COLO668 (cell line): ENCODE data around the gene KRT75.
"Not testable (repeated sequence)": the region's sequence is repeated elsewhere in the genome, so short reads cannot be mapped to it uniquely, and the experiment has no call there.

Source experiments
- DNase-seq: peaks from one replicate; lab custom pipeline; 2025; ENCODE audit not compliant: unreplicated experiment; lab: John Stamatoyannopoulos, UW

The KRT75 gene

DNA sequence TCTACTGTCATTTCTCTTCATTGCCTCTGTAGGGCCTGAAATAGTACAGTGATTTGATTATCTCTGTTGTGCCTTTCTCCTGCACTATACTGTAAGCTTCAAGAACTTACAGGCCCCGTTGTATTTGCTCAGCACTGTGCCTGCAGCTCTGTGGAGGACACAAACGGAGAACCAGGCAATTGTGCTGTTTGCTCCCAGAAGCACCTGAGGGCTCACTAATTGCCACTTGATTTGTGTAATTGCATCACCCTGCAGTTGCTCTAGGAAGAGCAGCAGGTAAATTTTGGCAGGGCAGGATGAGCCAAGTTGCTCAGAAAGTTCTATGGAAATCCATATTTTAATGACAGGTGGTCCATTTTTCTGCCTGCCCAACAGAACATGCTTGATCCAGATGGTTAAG lies 16.4 kb downstream of the KRT75 start:
- DNase-seq, result no peak

GRCh38 chr12:52416795-52417194 lies 17.4 kb downstream of the KRT75 start:
- no peak for DNase-seq

DNA sequence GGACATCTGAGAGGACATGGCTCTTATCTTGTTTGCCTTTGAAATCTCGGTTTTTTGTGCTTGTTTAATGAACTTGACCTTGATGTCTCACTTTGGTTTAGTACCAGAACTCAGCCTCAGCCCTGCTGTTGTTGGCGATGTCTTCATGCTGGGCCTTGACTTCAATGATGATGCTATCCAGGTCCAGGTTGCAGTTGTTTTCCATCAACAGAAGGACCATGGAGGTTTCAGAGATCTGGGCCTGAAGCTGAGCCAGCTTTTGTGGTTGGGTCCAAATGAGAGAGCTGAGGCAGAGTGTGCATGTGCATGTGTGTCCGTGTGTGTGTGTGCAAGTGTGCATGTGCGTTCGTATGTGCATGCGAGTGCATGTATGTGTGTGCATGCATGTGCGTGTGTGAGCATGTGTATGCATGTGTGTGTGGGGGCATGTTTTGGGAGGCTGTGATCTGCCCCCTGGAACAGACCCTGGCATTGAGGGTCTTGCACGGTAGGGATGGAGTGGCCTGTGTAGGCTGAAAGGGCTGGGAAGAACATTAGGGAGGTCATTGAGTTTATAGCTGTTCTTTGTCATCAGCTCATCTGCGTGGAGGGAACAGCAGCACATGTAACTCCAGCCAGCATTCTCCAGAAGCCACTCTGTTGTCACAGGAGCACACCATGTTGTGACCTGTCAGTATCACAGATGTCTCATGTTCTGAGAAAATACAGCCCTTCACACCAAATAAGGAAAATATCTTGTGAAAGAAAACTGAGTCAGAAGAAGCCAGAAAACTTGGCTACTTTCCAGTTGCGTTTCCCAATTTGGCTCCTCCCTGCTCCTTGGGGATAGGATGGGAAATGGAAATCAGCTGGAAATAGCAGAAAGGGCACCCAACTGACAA lies 18.1 kb downstream of the KRT75 start:
- no peak for DNase-seq

DNA sequence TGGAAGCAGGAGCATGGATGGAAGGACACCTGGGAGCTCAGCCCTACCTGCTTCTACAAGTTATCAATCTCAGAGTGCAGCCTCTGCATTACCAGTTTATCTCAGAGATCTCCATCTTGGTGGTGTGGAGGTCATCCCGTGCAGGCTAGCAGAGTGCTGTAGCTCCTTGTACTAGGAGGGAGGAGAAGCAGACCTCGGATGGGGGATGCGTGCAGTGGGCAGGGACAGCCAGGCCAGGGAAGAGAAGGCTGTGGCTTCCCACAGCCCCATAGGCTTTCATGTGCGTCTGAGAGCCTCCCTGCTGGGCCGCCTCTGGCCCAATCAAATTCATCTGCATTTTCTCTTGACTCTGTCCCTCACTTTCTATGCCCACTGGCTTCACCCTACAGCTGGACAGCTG lies 19.2 kb downstream of the KRT75 start:
- no peak for DNase-seq

DNA sequence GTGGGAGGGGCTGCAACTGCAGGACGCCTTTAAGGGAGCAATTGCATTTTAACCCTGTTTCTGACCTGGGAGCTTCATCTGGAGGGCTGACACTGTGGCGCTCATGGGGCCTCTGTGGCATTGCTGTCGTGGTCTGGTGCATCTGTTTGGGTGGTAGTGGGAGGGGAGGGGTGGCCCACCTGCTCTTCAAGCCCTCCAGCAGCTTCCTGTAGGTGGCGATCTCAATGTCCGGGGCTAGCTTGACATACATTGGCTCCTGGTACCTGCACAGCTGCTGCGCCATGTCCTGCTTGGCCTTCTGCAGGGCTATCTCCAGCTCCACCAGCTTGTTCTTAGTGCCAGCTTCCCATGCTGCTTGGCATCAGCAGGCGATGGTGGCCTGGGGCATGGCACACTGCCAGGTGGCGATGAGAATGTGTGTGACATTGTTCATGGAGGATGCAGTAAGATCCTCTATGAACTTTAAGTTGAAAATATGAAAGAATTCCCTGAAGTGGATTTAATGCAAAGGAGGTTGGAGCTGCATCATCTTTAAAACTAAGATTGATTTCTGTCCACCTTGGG lies 20.3 kb downstream of the KRT75 start:
- no peak for DNase-seq

DNA sequence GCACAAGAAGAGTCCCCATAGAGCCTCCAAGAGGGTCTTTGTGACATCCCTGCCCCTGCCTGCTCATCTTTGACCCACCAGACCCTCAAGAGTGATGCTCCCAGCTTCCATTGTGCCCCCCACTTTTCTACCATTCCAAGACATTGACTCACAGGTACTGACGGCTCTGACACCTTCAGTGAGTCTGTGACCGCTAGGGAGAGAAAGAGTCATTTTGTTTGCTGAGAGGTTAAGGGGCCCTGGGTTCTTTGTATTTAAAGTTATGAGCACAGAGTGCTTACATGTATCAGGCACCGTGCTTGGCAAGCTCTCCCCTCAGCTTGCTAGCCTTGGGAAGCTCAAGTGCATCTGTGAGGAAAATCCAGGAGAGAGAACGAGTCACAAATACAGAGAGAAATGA lies 21.0 kb downstream of the KRT75 start:
- no peak for DNase-seq

DNA sequence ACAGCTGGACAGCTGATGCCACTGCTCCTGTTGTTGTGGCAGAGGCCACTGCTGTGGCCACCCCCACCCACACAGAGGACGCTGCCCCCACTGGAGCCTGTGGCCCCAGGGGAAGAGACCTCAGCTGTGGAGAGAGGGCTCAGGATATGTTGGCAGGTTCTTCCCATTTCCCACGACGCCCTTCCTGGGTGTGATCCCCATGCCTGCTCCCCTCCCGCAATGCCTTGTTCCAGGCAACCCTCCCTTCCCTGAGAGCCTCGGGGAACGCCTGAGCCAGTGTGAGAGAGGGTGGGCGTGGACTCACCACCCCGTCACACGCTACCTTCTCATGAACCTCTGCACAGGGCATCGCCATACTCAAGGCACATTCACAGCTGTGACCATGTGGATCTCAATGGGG lies 22.4 kb downstream of the KRT75 start:
- DNase-seq, result no peak

- not testable (repeated sequence) for DNase-seq
These were observed 23.5 kb downstream of the KRT75 start for GRCh38 chr12:52410589-52411248.

DNA sequence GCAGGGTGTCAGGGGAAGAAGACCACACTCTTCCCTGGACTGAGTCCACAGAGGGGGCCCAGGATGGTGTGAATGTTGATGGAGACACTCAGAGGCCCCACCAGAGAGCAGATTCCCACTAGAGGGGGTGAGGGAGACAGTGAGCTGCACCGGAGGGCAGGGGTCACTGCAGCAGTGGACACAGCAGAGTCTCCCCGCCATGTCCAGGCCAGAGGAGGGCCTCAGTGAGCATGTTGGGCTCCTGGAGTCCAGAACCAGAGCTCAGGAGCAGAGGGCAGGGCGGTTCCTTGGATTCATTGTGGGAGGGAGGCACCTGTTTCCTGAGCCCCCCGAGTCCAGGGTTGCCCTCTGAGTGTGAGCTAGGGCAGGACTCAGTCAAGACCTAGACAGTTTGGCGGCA lies 26.3 kb downstream of the KRT75 start:
- DNase-seq, result no peak

GRCh38 chr12:52405922-52406385 lies 28.2 kb downstream of the KRT75 start, which contains the start of gene KRT82:
Gene KRT82 (minus strand): TSS chr12:52406335. CDS start chr12:52406277, 58 bp downstream.
- DNase-seq, result no peak

DNA sequence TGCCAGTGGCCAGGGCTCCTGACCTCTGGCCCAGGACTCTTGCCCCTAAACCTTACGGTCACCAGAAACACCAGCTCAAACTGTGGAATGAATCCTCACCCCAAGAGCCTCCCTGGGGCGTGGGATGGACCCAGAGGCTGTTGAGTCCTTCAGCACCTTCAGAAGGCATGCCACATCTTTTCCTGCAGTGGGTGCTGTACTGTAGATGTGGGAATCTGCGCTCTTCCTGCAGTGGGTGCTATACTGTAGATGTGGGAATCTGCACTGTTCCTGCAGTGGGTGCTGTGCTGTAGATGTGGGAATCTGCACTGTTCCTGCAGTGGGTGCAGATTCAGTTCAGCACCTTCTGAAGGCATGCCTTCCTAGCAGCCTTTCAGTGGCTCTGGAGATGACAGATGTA lies 29.2 kb downstream of the KRT75 start:
- DNase-seq, result no peak

- DNase-seq, result no peak
These were observed 30.6 kb downstream of the KRT75 start for GRCh38 chr12:52403561-52403960.

- no peak for DNase-seq
These were observed 31.2 kb downstream of the KRT75 start for GRCh38 chr12:52402873-52403540.

DNA sequence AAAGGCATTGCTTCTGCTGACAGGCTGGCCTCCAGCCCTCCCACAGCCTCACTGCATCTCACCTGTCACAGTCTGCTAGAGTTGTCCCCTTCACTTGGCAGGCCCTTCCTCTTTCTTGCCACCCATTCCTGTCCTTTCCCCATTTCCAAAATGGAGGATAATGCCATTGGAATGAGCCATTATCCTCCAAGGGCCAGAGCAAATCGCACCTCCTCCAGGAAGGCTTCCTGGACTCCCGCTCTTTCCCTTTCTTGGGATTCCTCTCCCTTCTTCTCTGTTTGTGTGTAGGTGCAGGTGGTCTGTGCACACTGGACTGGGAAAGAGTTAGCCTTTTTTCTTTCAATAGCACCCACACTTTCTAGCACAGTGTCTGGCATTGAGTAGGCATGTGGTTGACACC lies 31.8 kb downstream of the KRT75 start:
- DNase-seq, result no peak

GRCh38 chr12:52401926-52402325 lies 32.2 kb downstream of the KRT75 start:
- DNase-seq, result no peak

DNA sequence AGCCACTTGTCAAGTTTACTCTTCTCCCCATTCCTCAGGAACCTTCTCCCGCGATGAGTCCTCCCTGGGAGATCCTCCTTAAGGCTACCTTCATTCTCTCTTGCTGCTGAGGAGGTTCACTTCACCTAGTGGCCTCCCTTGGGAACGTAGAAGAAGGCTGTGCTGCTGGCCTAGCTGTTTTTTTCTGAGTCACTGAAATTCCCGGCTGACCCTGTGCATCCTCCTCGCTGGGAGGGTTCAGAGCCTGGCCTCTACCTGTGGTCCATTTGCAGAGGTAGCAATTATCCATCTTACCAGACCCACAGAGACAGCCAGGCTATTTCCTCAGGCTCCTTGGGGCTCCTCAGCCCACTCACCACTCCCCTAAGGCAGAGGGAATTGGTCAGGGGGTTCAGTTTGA lies 32.6 kb downstream of the KRT75 start:
- no peak for DNase-seq

- DNase-seq, result no peak
These were observed 33.3 kb downstream of the KRT75 start for GRCh38 chr12:52400906-52401305.

DNA sequence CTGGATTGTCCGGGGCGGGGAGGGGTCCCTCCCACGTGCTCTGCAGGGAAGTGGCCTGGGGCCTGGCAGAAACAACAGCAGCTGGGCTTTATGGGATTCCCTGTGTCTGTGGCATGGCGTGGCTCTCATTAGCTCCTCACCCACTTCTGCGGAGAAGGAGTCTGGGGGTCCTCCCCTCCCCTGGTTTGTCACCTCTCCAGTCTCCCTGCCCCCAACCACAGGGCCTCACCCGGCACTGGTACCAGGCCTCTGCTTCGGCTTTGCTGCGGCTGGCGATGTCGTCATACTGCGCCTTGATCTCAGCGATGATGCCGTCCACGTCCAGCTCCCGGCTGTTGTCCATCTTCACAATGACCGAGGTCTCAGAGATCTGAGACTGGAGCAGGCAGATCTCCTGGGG lies 34.4 kb downstream of the KRT75 start:
- DNase-seq, result no peak

- no peak for DNase-seq
These were observed 36.0 kb downstream of the KRT75 start for GRCh38 chr12:52398176-52398575.

DNA sequence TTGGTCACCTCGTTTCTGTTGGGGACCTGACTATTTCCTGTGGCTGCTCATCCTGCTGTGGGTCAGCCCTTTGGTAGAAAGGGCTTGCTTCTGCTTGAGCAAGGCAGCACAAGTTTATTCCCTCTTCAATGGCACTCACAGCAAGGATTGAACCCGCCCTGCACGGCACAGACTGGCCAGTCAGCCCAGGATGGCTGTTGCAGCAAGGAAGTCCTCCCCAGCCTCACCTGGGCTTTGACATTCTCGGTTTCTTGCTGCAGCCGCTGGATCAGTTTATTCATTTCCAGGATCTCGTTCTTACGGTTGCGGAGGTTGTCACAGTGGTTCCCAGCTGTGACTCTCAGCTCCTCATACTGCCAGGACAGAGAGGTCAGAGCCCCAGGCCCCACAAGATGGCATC lies 37.5 kb downstream of the KRT75 start:
- no peak for DNase-seq

- DNase-seq, result peak; percentile 41
These were observed 38.3 kb downstream of the KRT75 start for GRCh38 chr12:52395761-52396434.
